Myocyte (in vitro differentiated cells): ENCODE results near the gene OR51M1. TPM values are rescaled to one million over a fixed set of nuclear protein-coding genes. Genes with fewer than 3 reads are reported as not detected.

Source experiments
- DNase-seq: peaks from one replicate; pipeline ENCODE4 v3.0.0-alpha.2; 2012; ENCODE audit warnings: low read depth
- total RNA-seq: library from RNA; depleted of rRNA; stranded (reverse); fragments of >200 nt; gene quantifications from 2 replicates; pipeline ENCODE4 v1.2.3, GENCODE V29; 2014

The OR51M1 gene
- total RNA-seq, 1 donor from 2014 or later = not detected

GRCh38 chr11:5384335-5384734 lies 723 bp downstream of the OR51M1 start:
- no peak for DNase-seq

- DNase-seq = no peak
These were observed 6.6 kb downstream of the OR51M1 start for GRCh38 chr11:5390210-5390609.

DNA sequence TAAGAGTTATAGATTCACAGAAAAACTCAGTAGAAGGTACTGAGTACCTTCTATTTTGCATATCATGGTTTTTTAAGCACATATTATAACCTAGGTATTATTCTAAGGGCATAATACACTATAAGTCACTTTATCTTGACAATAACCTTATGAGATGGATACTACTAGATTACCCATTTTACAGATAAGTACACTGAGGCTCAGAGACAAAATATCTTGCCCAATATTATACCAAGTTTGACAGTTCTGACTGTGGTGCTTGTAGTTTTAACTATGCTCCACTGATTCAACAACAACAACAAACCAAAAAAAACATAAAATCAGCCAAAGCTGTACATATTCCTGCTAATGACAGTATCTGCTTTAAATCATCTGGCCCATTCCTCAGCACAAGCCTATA lies 10.5 kb downstream of the OR51M1 start:
- no peak for DNase-seq

- no peak for DNase-seq
These were observed 15.3 kb downstream of the OR51M1 start for GRCh38 chr11:5398936-5399335.

DNA sequence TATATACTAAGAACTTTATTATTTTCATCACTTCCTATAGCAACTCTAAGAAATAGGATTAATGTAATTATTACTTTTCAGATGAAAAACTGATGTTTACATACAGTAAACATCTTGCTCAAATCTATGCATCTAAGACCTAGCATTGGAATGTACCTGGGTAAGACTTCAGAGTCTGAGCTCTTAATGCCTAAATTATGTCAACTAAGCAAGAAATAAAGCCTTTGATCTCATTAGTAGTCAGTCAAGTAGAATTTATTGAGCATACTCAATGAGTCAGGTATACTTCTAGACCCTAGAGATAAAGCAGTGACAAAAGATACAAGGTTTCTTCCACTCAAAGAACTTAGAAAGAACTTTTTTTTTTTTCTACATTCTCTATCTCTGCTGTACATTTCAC lies 21.6 kb downstream of the OR51M1 start:
- no peak for DNase-seq

DNA sequence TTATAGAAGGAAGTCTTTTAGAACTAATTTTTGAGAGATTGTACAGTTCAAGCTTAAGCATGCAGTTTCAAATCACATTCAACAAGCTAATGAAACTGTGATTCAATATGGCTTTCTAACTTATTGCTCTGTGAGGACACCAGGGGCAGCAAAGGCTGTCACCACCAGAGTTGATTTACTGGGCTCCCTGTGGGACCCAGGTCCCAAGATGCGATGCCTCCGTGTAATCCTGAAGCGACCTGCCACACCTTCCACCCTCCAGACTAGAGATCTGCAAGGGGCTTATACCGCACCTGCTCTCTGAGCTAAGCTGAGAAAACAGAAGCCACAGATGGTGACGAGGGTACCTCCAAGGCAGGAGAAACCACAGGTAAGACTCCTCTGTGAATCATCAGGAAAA lies 37.4 kb downstream of the OR51M1 start:
- no peak for DNase-seq

DNA sequence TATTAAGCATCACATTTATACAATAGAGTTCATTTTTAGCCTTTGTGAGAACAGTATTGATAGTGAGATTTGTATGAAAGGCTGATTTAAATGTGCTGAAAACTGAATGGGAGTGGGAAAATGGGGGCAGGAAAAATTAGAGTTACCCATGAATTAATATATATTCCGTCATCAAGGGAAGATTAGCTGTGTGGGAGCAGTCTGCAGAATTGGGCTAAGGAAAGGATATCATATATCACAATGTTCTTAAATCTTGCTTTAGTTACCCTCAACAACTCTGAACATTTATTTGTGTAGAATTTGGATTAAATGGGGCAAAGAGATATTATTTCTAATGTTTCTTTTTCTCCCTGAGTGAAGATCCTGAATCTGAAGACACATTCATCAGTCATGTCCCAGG lies 38.2 kb downstream of the OR51M1 start, which contains the start of gene OR51Q1:
TSS of gene OR51Q1 (plus strand) at position 301 of the 400 bp plus-strand sequence. CDS start at position 391, 90 bp downstream.
- DNase-seq = no peak

DNA sequence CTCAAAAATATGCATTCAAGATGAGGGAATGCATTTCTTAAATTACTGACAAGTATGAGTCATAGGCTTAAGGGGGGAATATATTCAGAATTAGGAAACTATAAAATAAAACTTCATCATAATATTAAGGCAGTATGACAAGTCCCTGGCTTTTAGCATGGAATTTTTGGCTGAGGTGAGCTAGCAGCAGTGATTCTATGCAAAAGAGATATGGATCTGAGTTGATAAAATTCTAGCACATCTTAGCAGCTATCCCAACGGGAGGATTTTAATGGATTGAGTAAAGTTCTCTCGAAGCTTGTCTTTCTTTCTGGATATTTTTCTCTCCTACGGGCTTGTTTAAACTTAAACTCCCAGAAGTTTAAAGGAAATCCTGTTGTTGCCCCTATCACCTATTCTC lies 39.5 kb downstream of the OR51M1 start:
- DNase-seq = no peak

- no peak for DNase-seq
These were observed 57.8 kb downstream of the OR51M1 start, which contains the start of gene OR51I1 for GRCh38 chr11:5441414-5441813. Gene OR51I1 (minus strand): TSS chr11:5441514. CDS start chr11:5441514, 0 bp downstream.

Other genes starting within 250 kb of the OR51M1 start
- gene OR52A5, start 245.5 kb upstream of the OR51M1 start, total RNA-seq = not detected in 2 replicates
- not detected in 2 replicates for gene OR52A1, start 229.1 kb upstream of the OR51M1 start, total RNA-seq
- gene OR51V1, start 183.1 kb upstream of the OR51M1 start, total RNA-seq = not detected in 2 replicates
- gene HBB, start 156.7 kb upstream of the OR51M1 start, total RNA-seq = not detected in 2 replicates
- gene HBD, start 149.3 kb upstream of the OR51M1 start, total RNA-seq = not detected in 2 replicates
- not detected in 2 replicates for gene HBG1, start 134.0 kb upstream of the OR51M1 start, total RNA-seq
- gene HBG2, start 129.0 kb upstream of the OR51M1 start, total RNA-seq = not detected in 2 replicates
- not detected in 2 replicates for gene HBE1, start 113.9 kb upstream of the OR51M1 start, total RNA-seq
- gene OR51B4, start 81.9 kb upstream of the OR51M1 start, total RNA-seq = not detected in 2 replicates
- 0.80 TPM in 1 of 2 replicates, not detected in the other for gene OR51B2, start 59.5 kb upstream of the OR51M1 start, total RNA-seq
- gene OR51B5, start 40.3 kb upstream of the OR51M1 start, total RNA-seq = 0.21 and 0.29 TPM in 2 replicates
- not detected in 2 replicates for gene OR51B6, start 32.3 kb upstream of the OR51M1 start, total RNA-seq
- gene OR51Q1, start 38.3 kb downstream of the OR51M1 start, total RNA-seq = not detected in 2 replicates
- gene OR51I1, start 57.7 kb downstream of the OR51M1 start, total RNA-seq = not detected in 2 replicates
- not detected in 2 replicates for gene OR51I2, start 65.5 kb downstream of the OR51M1 start, total RNA-seq
- not detected in 2 replicates for gene OR52D1, start 104.9 kb downstream of the OR51M1 start, total RNA-seq
- 0.05 and 0.16 TPM in 2 replicates for gene UBQLN3, start 126.1 kb downstream of the OR51M1 start, total RNA-seq
- gene UBQLNL, start 132.9 kb downstream of the OR51M1 start, total RNA-seq = 0.32 and 0.42 TPM in 2 replicates
- not detected in 2 replicates for gene OR52H1, start 164.7 kb downstream of the OR51M1 start, total RNA-seq
- gene OR52B6, start 197.1 kb downstream of the OR51M1 start, total RNA-seq = not detected in 2 replicates
- gene TRIM6, start 212.8 kb downstream of the OR51M1 start, total RNA-seq = 0.31 and 0.40 TPM in 2 replicates
- 2.7 and 4.4 TPM in 2 replicates for gene TRIM34, start 241.2 kb downstream of the OR51M1 start, total RNA-seq